H7 (cell line): ENCODE measurements around the gene MARK1. TPM values are rescaled to one million over a fixed set of nuclear protein-coding genes. Genes with fewer than 3 reads are reported as not detected.

Source experiments
- total RNA-seq: library from RNA; depleted of rRNA; stranded (reverse); fragments of >200 nt; shearing (Covaris generic); gene quantifications from 2 replicates; pipeline ENCODE4 v1.2.3, GENCODE V29; 2014; rRNA removed

The MARK1 gene
- total RNA-seq, 1 experiment from 2014 or later: 13.9 TPM

Other genes with a start within 250 kb of the MARK1 start
- gene C1orf115, start 162.2 kb downstream of the MARK1 start, total RNA-seq: 4.2 and 5.8 TPM in 2 replicates
- 12.2 and 13.0 TPM in 2 replicates for gene MTARC2, start 220.2 kb downstream of the MARK1 start, total RNA-seq